RWPE1 (cell line): ENCODE data around the gene EMC10.

Experiments
- CTCF ChIA-PET: fragments of 350-600 bp; sonication (Branson Sonifier 250); formaldehyde crosslinking; extraction: SDS; loops from one replicate; lab custom pipeline; 2021; lab: Yijun Ruan, JAX
- POLR2A ChIA-PET: fragments of 400-600 bp; formaldehyde crosslinking; extraction: SDS; loops from one replicate; lab custom pipeline; 2020; ENCODE audit warnings: antibody characterized with exemption; ENCODE audit not compliant: low non-redundant PET; lab: Yijun Ruan, JAX
- DNase-seq: peaks from one replicate; pipeline ENCODE4 v3.0.0; 2012; ENCODE audit warnings: low spot score
- H3K27ac ChIP-seq: fragments of 450-650 bp; 2 replicates; pipeline ENCODE4 v1.5.1; 2017
- TF ChIP-seq, protein P1 (sequence below): fragments of 450-650 bp; conservative IDR thresholded peaks from 2 replicates; pipeline ENCODE4 v1.5.1; 2017; ENCODE audit warnings: low read depth, mild to moderate bottlenecking

The EMC10 gene

DNA sequence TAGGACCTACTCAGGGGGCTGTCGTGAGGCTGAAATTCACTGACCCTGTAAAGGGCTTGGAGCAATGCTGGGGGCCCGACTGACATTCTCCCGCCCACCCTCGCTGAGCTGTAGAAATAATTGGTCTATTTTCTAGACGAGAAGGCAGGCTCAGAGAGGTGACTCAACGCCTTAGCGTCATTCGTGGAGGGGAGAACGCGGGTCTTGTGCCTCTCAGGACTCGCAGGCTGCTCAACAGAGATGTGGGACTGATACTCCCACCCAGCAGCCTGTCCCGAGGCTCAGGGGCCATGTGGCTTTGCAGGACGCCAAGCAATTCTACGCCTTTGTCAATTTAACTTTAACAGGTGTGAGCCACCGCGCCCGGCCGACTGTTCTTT, 61.0 kb downstream of the EMC10 start:
- TF ChIP-seq, protein P1, sequence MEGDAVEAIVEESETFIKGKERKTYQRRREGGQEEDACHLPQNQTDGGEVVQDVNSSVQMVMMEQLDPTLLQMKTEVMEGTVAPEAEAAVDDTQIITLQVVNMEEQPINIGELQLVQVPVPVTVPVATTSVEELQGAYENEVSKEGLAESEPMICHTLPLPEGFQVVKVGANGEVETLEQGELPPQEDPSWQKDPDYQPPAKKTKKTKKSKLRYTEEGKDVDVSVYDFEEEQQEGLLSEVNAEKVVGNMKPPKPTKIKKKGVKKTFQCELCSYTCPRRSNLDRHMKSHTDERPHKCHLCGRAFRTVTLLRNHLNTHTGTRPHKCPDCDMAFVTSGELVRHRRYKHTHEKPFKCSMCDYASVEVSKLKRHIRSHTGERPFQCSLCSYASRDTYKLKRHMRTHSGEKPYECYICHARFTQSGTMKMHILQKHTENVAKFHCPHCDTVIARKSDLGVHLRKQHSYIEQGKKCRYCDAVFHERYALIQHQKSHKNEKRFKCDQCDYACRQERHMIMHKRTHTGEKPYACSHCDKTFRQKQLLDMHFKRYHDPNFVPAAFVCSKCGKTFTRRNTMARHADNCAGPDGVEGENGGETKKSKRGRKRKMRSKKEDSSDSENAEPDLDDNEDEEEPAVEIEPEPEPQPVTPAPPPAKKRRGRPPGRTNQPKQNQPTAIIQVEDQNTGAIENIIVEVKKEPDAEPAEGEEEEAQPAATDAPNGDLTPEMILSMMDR, result no peak
- ChIA-PET POLR2A (no interaction called here), CTCF (interaction anchor here (0.6 to 2.6 kb wide), 14 partner anchors 8 to 486 kb away, joined by 3 to 23 read pairs (median 4); no protein-coding TSS in a partner anchor)
- no peak overlapping the region for H3K27ac ChIP-seq
- DNase-seq, result no peak

DNA sequence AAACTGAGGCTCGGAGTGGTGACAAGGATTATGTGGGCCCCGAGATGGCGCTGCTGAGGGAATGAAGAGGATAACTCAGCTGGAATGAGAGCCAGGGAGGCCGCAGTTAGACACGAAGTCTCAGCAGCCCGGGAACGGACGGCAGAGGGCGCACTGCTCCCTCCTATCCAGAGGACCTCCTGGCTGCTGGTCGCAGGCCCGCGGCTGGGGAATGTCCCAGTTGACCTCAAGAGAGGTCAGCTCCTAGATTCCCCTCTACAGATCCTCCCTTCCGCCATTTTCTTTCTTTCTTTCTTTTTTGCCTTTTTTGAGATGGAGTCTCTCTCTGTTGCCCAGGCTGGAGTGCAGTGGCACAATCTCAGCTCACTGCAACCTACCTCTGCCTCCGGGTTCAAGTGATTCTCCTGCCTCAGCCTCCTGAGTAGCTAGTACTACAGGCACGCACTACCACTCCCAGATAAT, 61.5 kb downstream of the EMC10 start:
- CTCF ChIA-PET, result interaction anchor here (0.6 to 2.6 kb wide), 21 partner anchors 9 to 1150 kb away, joined by 3 to 23 read pairs (median 4); no protein-coding TSS in a partner anchor
- TF ChIP-seq, protein P1, result peak; percentile 80
- POLR2A ChIA-PET, result no interaction called here
- DNase-seq, result peak; percentile 76
- no peak overlapping the region for H3K27ac ChIP-seq
